Measurements from ENCODE around the gene RGS13.
"Not testable (repeated sequence)": the region's sequence is repeated elsewhere in the genome, so short reads cannot be mapped to it uniquely, and the experiment has no call there.

RGS13 gene

DNA sequence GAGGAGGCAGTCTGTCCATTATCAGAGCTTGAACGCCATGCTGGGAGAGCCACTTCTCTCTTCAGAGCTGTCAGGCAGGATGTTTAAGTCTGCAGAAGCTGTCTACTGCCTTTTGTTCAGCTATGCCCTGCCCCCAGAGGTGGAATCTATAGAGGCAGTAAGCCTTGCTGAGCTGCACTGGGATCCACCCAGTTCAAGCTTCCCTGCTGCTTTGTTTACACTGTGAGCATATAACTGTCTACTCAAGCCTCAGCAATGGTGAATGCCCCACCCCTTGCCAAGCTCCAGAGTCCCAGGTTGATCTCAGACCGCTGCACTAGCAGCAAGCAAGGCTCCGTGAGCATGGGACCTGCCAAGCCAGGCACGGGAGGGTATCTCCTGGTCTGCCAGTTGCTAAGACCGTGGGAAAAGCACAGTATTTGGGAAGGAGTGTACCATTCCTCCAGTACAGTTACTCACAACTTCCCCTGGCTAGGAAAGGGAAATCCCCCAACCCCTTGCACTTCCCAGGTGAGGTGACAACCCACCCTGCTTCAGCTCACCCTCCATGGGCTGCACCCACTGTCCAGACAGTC is 32.5 kb downstream of the RGS13 start:
- H3K27ac ChIP-seq = no peak overlapping the region
- H3K4me1 ChIP-seq = no peaks in the 10 kb centered on the region
- no peak overlapping the region for H3K4me3 ChIP-seq
- no peaks in the 10 kb centered on the region for H3K27me3 ChIP-seq
- no peaks in the 10 kb centered on the region for H4K20me1 ChIP-seq
- H3K36me3 ChIP-seq = no peaks in the 10 kb centered on the region
- H3K9ac ChIP-seq = no peak overlapping the region
- H3K9me3 ChIP-seq = peaks cover 7% of the 10 kb centered on the region; the same call in 1 of the 2 replicates
- TF ChIP-seq Cebpa-rat (IDR thresholded peaks at IDR 0.05) = no peak
- no peak overlapping the region for H3K4me2 ChIP-seq

DNA sequence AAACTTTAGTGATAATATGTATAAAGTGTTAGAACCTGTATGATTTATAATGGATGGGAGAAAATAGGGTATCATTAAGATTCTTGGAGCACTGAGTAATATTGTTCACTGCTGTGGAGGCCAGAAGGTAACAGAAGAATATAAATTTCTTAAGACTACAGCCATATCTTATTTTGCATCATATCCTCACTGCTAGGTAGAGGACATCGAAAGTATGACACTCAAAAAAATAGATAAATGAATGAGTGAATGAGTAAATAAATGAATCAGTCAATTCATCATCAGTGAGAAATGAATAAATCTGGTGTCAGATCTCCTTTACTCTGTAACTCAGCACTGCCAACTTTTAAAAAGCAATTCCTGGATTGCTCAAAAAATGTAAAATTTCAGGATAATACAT is 33.2 kb downstream of the RGS13 start:
- Histone ChIP-seq H3K9me3 (peaks cover 7% of the 10 kb centered on the region; the same call in 1 of the 2 replicates), H3K9ac (no peak overlapping the region), H3K4me1 (no peaks in the 10 kb centered on the region), H3K4me2 (no peak overlapping the region), H3K36me3 (no peaks in the 10 kb centered on the region), H3K27me3 (no peaks in the 10 kb centered on the region), H3K27ac (no peak overlapping the region), H3K4me3 (no peak overlapping the region), H4K20me1 (no peaks in the 10 kb centered on the region)
- TF ChIP-seq Cebpa-rat (IDR thresholded peaks at IDR 0.05) = no peak

DNA sequence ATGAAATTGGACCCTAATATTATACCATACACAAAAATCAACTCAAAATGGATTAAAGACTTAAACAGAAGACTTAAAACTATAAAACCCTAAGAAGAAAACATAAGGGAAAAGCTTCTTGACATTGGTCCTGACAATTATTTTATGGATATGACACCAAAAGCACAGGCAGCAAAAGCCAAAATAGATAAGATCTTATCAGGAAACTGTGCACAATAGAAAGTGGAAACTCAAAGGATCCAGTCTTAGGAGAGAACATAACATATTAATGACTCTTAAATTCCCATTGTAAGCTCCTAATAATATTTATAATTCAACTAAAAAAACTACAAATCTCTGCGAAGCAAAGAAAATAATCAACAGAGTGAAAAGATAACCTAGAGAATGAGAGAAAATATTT is 39.8 kb downstream of the RGS13 start:
- H3K27ac ChIP-seq = no peak overlapping the region
- H3K27me3 ChIP-seq = no peaks in the 10 kb centered on the region
- H3K4me3 ChIP-seq = no peak overlapping the region
- TF ChIP-seq Cebpa-rat (IDR thresholded peaks at IDR 0.05) = no peak
- no peaks in the 10 kb centered on the region for H4K20me1 ChIP-seq
- no peaks in the 10 kb centered on the region for H3K36me3 ChIP-seq
- H3K9ac ChIP-seq = no peak overlapping the region
- no peak overlapping the region for H3K4me2 ChIP-seq
- no peaks in the 10 kb centered on the region for H3K4me1 ChIP-seq
- no peaks in the 10 kb centered on the region for H3K9me3 ChIP-seq

DNA sequence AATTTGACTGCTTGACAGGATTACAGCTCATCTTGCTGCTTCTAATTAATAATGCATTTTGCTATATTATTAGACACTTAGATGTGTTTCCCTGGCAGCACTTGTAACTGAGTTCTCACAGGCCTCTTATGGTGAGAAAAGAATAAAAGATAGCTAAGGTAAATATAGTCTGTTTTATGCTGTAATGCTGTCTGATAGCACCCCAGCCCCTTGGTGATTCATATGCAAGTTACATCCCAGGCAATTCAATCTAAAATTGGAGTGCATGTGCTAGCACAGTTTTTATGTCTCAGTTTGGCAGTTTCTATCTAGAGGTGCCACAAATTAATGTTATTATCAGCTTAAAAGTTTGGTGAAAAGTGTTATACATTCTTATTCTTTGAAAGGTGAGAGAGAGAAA is 42.2 kb downstream of the RGS13 start:
- H3K27me3 ChIP-seq = no peaks in the 10 kb centered on the region
- H3K27ac ChIP-seq = no peak overlapping the region
- no peak overlapping the region for H3K4me2 ChIP-seq
- no peaks in the 10 kb centered on the region for H3K36me3 ChIP-seq
- no peak overlapping the region for H3K4me3 ChIP-seq
- H3K4me1 ChIP-seq = no peaks in the 10 kb centered on the region
- no peaks in the 10 kb centered on the region for H3K9me3 ChIP-seq
- no peak overlapping the region for H3K9ac ChIP-seq
- TF ChIP-seq Cebpa-rat (IDR thresholded peaks at IDR 0.05) = no peak
- H4K20me1 ChIP-seq = no peaks in the 10 kb centered on the region

DNA sequence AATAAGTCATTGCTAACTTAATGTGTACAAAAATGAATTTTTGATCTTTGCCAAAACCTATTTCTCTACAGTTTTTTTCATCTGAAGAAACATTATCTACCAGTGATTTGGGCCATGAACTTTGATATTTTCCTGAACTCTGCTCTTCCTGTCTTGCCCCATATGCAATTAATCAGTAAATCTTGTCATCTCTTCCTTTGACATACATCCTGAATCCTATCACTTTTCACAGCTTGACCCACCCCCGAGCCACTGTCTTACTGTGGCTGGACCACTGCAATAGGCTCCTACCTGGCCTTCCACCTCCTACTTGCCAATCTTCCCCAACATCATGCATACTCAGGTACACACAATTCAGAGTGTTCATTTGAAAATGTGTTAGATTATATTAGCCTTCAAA is 46.4 kb downstream of the RGS13 start:
- H3K4me2 ChIP-seq = no peak overlapping the region
- no peak overlapping the region for H3K9ac ChIP-seq

DNA sequence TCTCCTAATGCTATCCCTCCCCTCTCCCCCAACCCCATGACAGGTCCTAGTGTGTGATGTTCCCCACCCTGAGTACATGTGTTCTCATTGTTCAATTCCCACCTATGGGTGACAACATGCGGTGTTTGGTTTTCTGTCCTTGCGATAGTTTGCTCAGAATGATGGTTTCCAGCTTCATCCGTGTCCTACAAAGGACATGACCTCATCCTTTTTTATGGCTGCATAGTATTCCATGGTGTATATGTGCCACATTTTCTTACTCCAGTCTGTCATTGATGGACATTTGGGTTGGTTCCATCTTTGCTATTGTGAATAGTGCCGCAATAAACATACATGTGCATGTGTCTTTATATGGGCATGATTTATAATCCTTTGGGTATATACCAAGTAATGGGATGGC is 47.1 kb downstream of the RGS13 start:
- H3K4me3 ChIP-seq, H3K36me3 ChIP-seq, H3K9ac ChIP-seq, H3K4me1 ChIP-seq, H3K4me2 ChIP-seq, H3K27me3 ChIP-seq, H3K27ac ChIP-seq, H4K20me1 ChIP-seq, H3K9me3 ChIP-seq: not testable (repeated sequence)

More for the DNA sequence above, 46.4 kb downstream of the RGS13 start:
- Histone ChIP-seq H3K4me1 (no peaks in the 10 kb centered on the region), H3K36me3 (no peaks in the 10 kb centered on the region), H3K27ac (no peak overlapping the region), H3K9me3 (peaks cover 5% of the 10 kb centered on the region; the same call in 1 of the 2 replicates), H3K4me3 (no peak overlapping the region), H3K27me3 (no peaks in the 10 kb centered on the region), H4K20me1 (no peaks in the 10 kb centered on the region)
- TF ChIP-seq Cebpa-rat (IDR thresholded peaks at IDR 0.05) = no peak

DNA sequence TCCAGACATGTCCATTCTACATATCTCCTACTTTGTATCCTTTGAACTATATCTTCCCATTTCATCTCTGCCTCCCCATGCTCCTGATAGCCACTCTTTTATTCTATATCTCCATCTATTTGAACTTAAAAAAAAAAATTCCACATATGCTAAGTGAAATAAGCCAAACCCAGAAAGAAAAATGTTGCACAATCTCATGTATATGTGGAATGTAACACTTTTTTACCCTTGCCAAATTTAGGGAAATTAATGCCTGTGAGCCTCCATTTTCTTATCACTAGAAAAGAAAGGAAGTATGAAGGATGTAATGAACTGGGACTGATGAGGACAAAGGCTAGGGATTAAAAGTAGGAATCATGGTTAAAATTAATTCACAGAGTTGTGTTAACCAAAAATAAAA is 53.5 kb downstream of the RGS13 start:
- H3K27ac ChIP-seq = no peak overlapping the region
- H3K36me3 ChIP-seq = no peaks in the 10 kb centered on the region
- H3K9me3 ChIP-seq = peaks cover 14% of the 10 kb centered on the region; the same call in 1 of the 2 replicates
- H3K4me3 ChIP-seq = no peak overlapping the region
- no peaks in the 10 kb centered on the region for H3K27me3 ChIP-seq
- H3K4me2 ChIP-seq = no peak overlapping the region
- no peaks in the 10 kb centered on the region for H3K4me1 ChIP-seq
- TF ChIP-seq Cebpa-rat (IDR thresholded peaks at IDR 0.05) = no peak; the same call in 1 of the 2 replicates
- H3K9ac ChIP-seq = no peak overlapping the region
- no peaks in the 10 kb centered on the region for H4K20me1 ChIP-seq

DNA sequence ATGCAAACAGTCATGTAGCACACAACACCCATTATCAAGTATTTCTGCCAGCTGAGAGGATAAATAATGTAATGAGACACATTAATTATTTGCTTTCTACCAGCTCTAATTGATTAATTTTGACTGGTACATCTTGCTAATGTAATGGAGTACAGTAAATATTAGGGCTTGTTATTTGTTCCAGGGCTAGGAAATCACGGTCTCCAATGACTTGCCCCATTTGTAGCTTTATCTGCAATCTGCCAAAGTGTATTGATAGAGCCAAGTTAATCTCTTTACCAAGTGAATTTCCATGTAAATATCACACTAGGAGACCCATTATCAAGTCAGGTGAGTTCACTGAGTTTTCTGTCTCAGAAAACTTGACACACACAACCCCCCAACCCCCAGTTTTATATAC is 55.1 kb downstream of the RGS13 start:
- H3K4me1 ChIP-seq = no peaks in the 10 kb centered on the region
- no peak for TF ChIP-seq Cebpa-rat (IDR thresholded peaks at IDR 0.05)
- no peaks in the 10 kb centered on the region for H3K27me3 ChIP-seq
- H4K20me1 ChIP-seq = no peaks in the 10 kb centered on the region
- H3K27ac ChIP-seq = no peak overlapping the region
- H3K4me3 ChIP-seq = no peak overlapping the region
- H3K4me2 ChIP-seq = no peak overlapping the region
- no peaks in the 10 kb centered on the region for H3K36me3 ChIP-seq
- no peak overlapping the region for H3K9ac ChIP-seq
- peaks cover 14% of the 10 kb centered on the region; the same call in 1 of the 2 replicates for H3K9me3 ChIP-seq

DNA sequence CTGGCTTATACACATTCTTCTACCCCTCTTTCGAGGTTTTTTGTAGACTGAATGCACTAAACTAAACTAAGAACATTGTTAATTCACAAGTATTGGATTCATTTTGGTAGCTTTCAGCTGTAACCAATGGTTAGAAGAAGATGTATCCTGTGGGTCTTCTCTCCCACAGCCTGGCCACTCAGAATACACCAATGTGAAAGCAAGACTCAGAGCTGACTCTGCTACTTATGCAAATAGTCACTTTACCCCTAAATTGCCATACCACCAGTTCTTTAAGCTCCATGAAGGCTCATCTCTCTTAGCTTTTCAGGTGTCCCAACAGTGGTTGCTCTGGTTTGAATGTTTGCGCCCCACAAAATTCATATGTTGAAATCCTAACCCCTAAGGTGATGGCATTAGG is 60.1 kb downstream of the RGS13 start:
- Histone ChIP-seq H3K4me1 (no peaks in the 10 kb centered on the region), H4K20me1 (no peaks in the 10 kb centered on the region), H3K27ac (no peak overlapping the region), H3K27me3 (no peaks in the 10 kb centered on the region), H3K4me3 (no peak overlapping the region), H3K36me3 (no peaks in the 10 kb centered on the region), H3K9me3 (peaks cover 8% of the 10 kb centered on the region; the same call in 1 of the 2 replicates), H3K9ac (no peak overlapping the region), H3K4me2 (no peak overlapping the region)
- no peak for TF ChIP-seq Cebpa-rat (IDR thresholded peaks at IDR 0.05)

DNA sequence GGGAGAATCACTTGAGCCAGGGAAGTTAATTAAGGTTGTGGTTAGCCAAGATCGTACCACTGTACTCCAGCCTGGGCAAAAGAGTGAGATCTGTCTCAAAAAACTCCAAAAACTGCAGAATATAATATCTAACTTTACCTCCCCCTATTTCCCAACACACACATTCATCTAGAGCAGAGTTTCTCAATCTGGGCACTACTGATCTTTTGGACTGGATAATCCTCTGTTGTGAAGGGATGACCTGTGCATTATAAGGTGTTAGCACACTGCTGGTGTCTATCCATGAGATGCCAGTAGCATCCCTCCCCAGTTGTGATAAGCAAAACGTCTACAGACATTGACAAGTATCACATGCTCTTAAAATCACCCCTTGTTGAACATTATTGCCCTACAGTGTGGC is 61.8 kb downstream of the RGS13 start:
- no peaks in the 10 kb centered on the region for H3K4me1 ChIP-seq
- no peak overlapping the region for H3K4me3 ChIP-seq
- peaks cover 8% of the 10 kb centered on the region; the same call in 1 of the 2 replicates for H3K9me3 ChIP-seq
- H4K20me1 ChIP-seq = no peaks in the 10 kb centered on the region
- no peaks in the 10 kb centered on the region for H3K36me3 ChIP-seq
- no peak overlapping the region for H3K9ac ChIP-seq
- no peak for TF ChIP-seq Cebpa-rat (IDR thresholded peaks at IDR 0.05)
- no peak overlapping the region for H3K27ac ChIP-seq
- H3K27me3 ChIP-seq = no peaks in the 10 kb centered on the region
- H3K4me2 ChIP-seq = no peak overlapping the region

DNA sequence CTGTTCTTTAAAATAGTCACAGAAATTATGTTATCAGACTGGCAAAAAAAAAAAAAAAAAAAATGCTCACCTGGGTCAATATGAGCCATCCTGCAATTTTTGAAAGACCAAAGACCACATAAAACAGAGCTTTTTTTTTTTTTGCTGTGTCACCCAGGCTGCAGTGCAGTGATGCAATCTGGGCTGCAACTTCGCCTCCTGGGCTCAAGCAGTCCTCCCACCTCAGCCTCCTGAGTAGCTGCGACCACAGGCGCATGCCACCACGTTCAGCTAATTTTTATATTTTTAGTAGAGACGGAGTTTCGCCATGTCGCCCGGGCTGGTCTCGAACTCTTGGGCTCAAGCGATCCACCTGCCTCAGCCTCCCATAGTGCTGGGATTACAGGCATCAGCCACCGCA is 62.8 kb downstream of the RGS13 start:
- H3K27ac ChIP-seq = no peak overlapping the region
- H3K36me3 ChIP-seq = no peaks in the 10 kb centered on the region
- no peaks in the 10 kb centered on the region for H3K27me3 ChIP-seq
- no peak overlapping the region for H3K4me2 ChIP-seq
- no peak overlapping the region for H3K4me3 ChIP-seq
- no peaks in the 10 kb centered on the region for H3K4me1 ChIP-seq
- no peak overlapping the region for H3K9ac ChIP-seq
- H4K20me1 ChIP-seq = no peaks in the 10 kb centered on the region
- no peak for TF ChIP-seq Cebpa-rat (IDR thresholded peaks at IDR 0.05)
- no peaks in the 10 kb centered on the region; the same call in 1 of the 2 replicates for H3K9me3 ChIP-seq

Data from BLaER1 (cell line).